ENCODE results near the gene SULT4A1. TPM values are rescaled to one million over a fixed set of nuclear protein-coding genes. Genes with fewer than 3 reads are reported as not detected.

SULT4A1 gene
- total and polyA plus RNA-seq, 2 of the 8 experiments (the other 6 are each of a cell fraction or from before 2014, with no cell fraction given): 9.1 to 11.8 TPM

- Histone ChIP-seq H3K23ac (ENCODE audit: insufficient read length) (no peak overlapping the region), H3K56ac (replicated peaks; ENCODE audit: insufficient read length, low read depth, low read length) (no peak overlapping the region), H4K5ac (ENCODE audit: insufficient read length, low read depth, low read length) (no peak overlapping the region), H4K20me1 (replicated peaks in 1 of 2; ENCODE audit: control insufficient read depth in 1 of 2, insufficient read depth in 2 of 2, low read length in 2 of 2) (peaks cover 0 to 6% of the 10 kb centered on the region in 2 experiments), H3K9ac (replicated peaks in 1 of 4; ENCODE audit: extremely low read depth in 1 of 4, low read depth in 3 of 4, low read length in 3 of 4) (no peak overlapping the region), H3K27me3 (replicated peaks in 1 of 4; ENCODE audit: control insufficient read depth in 3 of 4, extremely low read depth in 1 of 4, insufficient read depth in 3 of 4, low read length in 3 of 4) (no peaks in the 10 kb centered on the region), H3K27ac (ENCODE audit: low read depth, low read length) (no peak overlapping the region), H3K79me1 (ENCODE audit: low read depth, low read length) (no peaks in the 10 kb centered on the region), H2BK20ac (ENCODE audit: low read length) (no peak overlapping the region), H3K36me3 (ENCODE audit: control insufficient read depth in 2 of 4, insufficient read depth in 4 of 4, low read length in 3 of 4) (0 out of 8 replicates have a peak, but pooled peaks cover 0 to 2% (median 0%) of the 10 kb centered on the region in 4 experiments), H4K8ac (ENCODE audit: extremely low read depth, insufficient read depth, low read length) (no peak overlapping the region), H3K4me2 (ENCODE audit: insufficient read depth in 1 of 2, low read depth in 2 of 2, low read length in 2 of 2) (no peak overlapping the region), H3K14ac (ENCODE audit: insufficient read length) (no peak overlapping the region), H4K91ac (replicated peaks; ENCODE audit: insufficient read length, low read length) (no peak overlapping the region), H2AFZ (ENCODE audit: low read length) (no peak overlapping the region), H2BK15ac (ENCODE audit: low read length) (0 out of 2 replicates have a peak overlapping the region, but pooled peaks have one; percentile 12), H3K4ac (replicated peaks; ENCODE audit: insufficient read length, low read depth, low read length) (no peak overlapping the region), H3K23me2 (ENCODE audit: low read depth, low read length) (no peaks in the 10 kb centered on the region), H2BK5ac (ENCODE audit: low read depth, low read length) (no peak overlapping the region), H3K4me3 (ENCODE audit: extremely low read depth in 1 of 4, insufficient read depth in 2 of 4, low read depth in 3 of 4, low read length in 4 of 4) (no peak overlapping the region), H3K18ac (ENCODE audit: extremely low read depth, low read length) (no peak overlapping the region; the same call in 1 of the 2 replicates), H3K4me1 (replicated peaks in 1 of 4; ENCODE audit: control insufficient read depth in 3 of 4, insufficient read depth in 4 of 4, low read length in 3 of 4) (peaks cover 0 to 3% (median 2%) of the 10 kb centered on the region in 4 experiments; a peak in 1 of 7 replicates), H2BK12ac (ENCODE audit: low read depth, low read length) (peak overlapping the region; percentile 14; the same call in 1 of the 2 replicates), H3K79me2 (ENCODE audit: control insufficient read depth in 1 of 2, insufficient read depth in 2 of 2, low read length in 2 of 2) (no peaks in the 10 kb centered on the region), H3K9me3 (ENCODE audit: insufficient read depth in 2 of 2, low read depth in 1 of 2, low read length in 1 of 2) (no peaks in the 10 kb centered on the region), H2BK120ac (replicated peaks; ENCODE audit: low read depth, low read length) (no peak overlapping the region), H2AK5ac (ENCODE audit: low read depth, low read length) (0 out of 2 replicates have a peak overlapping the region, but pooled peaks have one; percentile 82)
- POLR2A ChIA-PET (ENCODE audit: partially characterized antibody): interaction anchor here (1.1 to 2.5 kb wide), 3 partner anchors 8 to 15 kb away, joined by 4 to 10 read pairs (median 6); no protein-coding TSS in a partner anchor
- FAIRE-seq (peak; percentile 72), DNase-seq (ENCODE audit: low read depth in 1 of 2, low spot score in 2 of 2) (peak; percentile 65 to 84)
- 58% methylated on average over 14 of the region's 14 CpGs; no CpG with 5 or more reads in 1 of the 2 experiments for WGBS, 2 experiments (ENCODE audit: extremely low coverage in 1 of 2, insufficient coverage in 1 of 2, insufficient read length in 1 of 2, insufficient replicate concordance in 2 of 2, low coverage in 1 of 2, low lambda C conversion rate in 2 of 2, missing lambda C conversion rate in 1 of 2)
- CTCF ChIA-PET (ENCODE audit: partially characterized antibody): interaction anchor here (0.6 to 7.5 kb wide), 54 partner anchors 9 to 1652 kb away, joined by 3 to 226 read pairs (median 4); partner anchors contain the start of genes EFCAB6, PNPLA3 and PNPLA5
- TF ChIP-seq CHD2 (IDR thresholded peaks at IDR 0.05; ENCODE audit: low read length) (0 out of 2 replicates have a peak, but pooled peaks have one; percentile 20), JUND (IDR thresholded peaks at IDR 0.05; ENCODE audit: low read length) (peak; percentile 51; the same call in 1 of the 2 replicates), BRCA1 (IDR thresholded peaks at IDR 0.05; ENCODE audit: low read depth, low read length) (no peak), CREB1 (IDR thresholded peaks at IDR 0.05) (0 out of 2 replicates have a peak, but pooled peaks have one; percentile 24), CTCF (IDR thresholded peaks at IDR 0.05; ENCODE audit: control extremely low read depth in 1 of 3, insufficient read depth in 1 of 3, low read depth in 1 of 3, low read length in 3 of 3) (peak; percentile 82 to 92 (median 90))
Measured at GRCh38 chr22:43883012-43883661, 20.8 kb upstream of the SULT4A1 start.
